Astrocyte (in vitro differentiated cells and primary cell): Measurements from ENCODE around the gene BBS12.

Experiments used
- EZH2 ChIP-seq: IDR thresholded peaks from 2 replicates; pipeline ENCODE4 v1.6.1; 2012; ENCODE audit warnings: mild to moderate bottlenecking, low read length, inconsistent platforms; ENCODE audit not compliant: insufficient read depth
- TF ChIP-seq, protein P1 (sequence below): IDR thresholded peaks from 2 replicates; pipeline ENCODE4 v1.5.1; 2011; ENCODE audit warnings: low read depth, mild to moderate bottlenecking, inconsistent platforms, low read length, moderate library complexity; ENCODE audit not compliant: insufficient read depth

DNA sequence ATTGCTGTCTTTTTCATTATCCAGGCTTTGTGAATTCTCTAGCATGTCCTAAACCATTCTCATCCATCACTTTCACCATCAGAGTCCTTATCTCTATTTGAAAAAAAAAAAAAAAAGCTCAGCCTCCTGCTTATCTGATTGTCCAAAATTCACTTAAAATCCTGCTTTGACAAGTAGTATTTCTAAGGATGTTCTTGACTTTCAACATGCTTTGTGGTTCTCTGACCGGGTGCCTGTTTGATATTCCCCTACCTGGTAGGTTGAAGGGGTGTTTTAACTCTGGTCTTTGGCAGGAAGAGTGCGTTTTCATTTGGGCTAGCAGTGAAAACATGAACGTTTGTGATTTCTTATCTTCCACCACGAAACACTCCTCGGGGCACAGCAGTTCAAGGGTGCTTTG, 17.3 kb upstream of the BBS12 start:
- TF ChIP-seq, protein P1, sequence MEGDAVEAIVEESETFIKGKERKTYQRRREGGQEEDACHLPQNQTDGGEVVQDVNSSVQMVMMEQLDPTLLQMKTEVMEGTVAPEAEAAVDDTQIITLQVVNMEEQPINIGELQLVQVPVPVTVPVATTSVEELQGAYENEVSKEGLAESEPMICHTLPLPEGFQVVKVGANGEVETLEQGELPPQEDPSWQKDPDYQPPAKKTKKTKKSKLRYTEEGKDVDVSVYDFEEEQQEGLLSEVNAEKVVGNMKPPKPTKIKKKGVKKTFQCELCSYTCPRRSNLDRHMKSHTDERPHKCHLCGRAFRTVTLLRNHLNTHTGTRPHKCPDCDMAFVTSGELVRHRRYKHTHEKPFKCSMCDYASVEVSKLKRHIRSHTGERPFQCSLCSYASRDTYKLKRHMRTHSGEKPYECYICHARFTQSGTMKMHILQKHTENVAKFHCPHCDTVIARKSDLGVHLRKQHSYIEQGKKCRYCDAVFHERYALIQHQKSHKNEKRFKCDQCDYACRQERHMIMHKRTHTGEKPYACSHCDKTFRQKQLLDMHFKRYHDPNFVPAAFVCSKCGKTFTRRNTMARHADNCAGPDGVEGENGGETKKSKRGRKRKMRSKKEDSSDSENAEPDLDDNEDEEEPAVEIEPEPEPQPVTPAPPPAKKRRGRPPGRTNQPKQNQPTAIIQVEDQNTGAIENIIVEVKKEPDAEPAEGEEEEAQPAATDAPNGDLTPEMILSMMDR, result no peak
- TF ChIP-seq EZH2, result no peak
